ENCODE data around the gene MYH14. TPM values are rescaled to one million over a fixed set of nuclear protein-coding genes. Genes with fewer than 3 reads are reported as not detected.

Gene MYH14
- total and polyA plus RNA-seq, 2 of the 4 experiments (the other 2 are of a cell fraction) = not detected

GRCh38 chr19:50303558-50303957 lies 100.1 kb downstream of the MYH14 start:
- BruUV-seq (replicated peaks) = no TSS peak
- DNase-seq = no peak
- Histone ChIP-seq H4K8ac (ENCODE audit: low read depth in 2 of 2, low read length in 2 of 2) (no peak overlapping the region), H4K91ac (ENCODE audit: insufficient read depth, low read depth, low read length) (no peak overlapping the region), H2AK5ac (ENCODE audit: low read depth, low read length) (no peak overlapping the region), H3K4me2 (ENCODE audit: low read depth, low read length) (no peak overlapping the region), H3K9ac (ENCODE audit: low read depth, low read length) (no peak overlapping the region), H3K14ac (replicated peaks; ENCODE audit: low read depth, low read length) (no peak overlapping the region), H2BK20ac (ENCODE audit: low read depth, low read length) (no peak overlapping the region), H2AFZ (replicated peaks; ENCODE audit: low read length, poor library complexity) (no peak overlapping the region), H3K4me3 (ENCODE audit: insufficient read depth, low read depth, low read length) (no peak overlapping the region), H3K9me3 (ENCODE audit: control insufficient read depth, insufficient read depth, low read length) (peaks cover 5% of the 10 kb centered on the region; the same call in 1 of the 2 replicates), H3K79me1 (ENCODE audit: low read depth in 1 of 2, low read length in 2 of 2) (no peaks in the 10 kb centered on the region), H2BK120ac (ENCODE audit: low read depth, low read length) (no peak overlapping the region), H3K4me1 (ENCODE audit: control insufficient read depth, insufficient read depth, low read length) (no peaks in the 10 kb centered on the region; the same call in 1 of the 2 replicates), H3K18ac (ENCODE audit: low read depth, low read length) (no peak overlapping the region), H3K4ac (ENCODE audit: low read depth, low read length) (no peak overlapping the region), H2BK5ac (ENCODE audit: low read depth, low read length, poor library complexity, severe bottlenecking) (no peak overlapping the region), H4K5ac (ENCODE audit: low read depth, low read length) (no peak overlapping the region), H2BK15ac (ENCODE audit: low read depth, low read length) (no peak overlapping the region), H4K20me1 (ENCODE audit: insufficient read depth, low read length) (no peaks in the 10 kb centered on the region), H3K36me3 (ENCODE audit: control insufficient read depth, insufficient read depth, low read length) (no peaks in the 10 kb centered on the region), H2AK9ac (replicated peaks; ENCODE audit: low read depth, low read length, poor library complexity) (no peak overlapping the region), H3K27ac (ENCODE audit: insufficient read depth, low read length) (no peak overlapping the region), H3K56ac (ENCODE audit: extremely low read depth, insufficient read depth, low read length) (no peak overlapping the region), H3K23ac (ENCODE audit: low read depth, low read length) (no peak overlapping the region), H3K27me3 (ENCODE audit: control insufficient read depth, insufficient read depth, low read length) (0 out of 2 replicates have a peak, but pooled peaks cover 2% of the 10 kb centered on the region), H3K9me1 (ENCODE audit: insufficient read depth, low read length) (no peaks in the 10 kb centered on the region)
- in situ Hi-C loops (cut with MboI; ENCODE audit: low sequenced_read_pairs) (no loop called here), intact Hi-C loops (cut with micrococcal nuclease) (no loop called here), dilution Hi-C loops (cut with HindIII; ENCODE audit: low sequenced_read_pairs, unreplicated experiment) (no loop called here)
- ChIA-PET POLR2A (ENCODE audit: unreplicated experiment) (no interaction called here), CTCF (interaction anchor here (1.2 kb wide), 1 partner anchor 157 kb away, joined by 3 read pairs; no protein-coding TSS in a partner anchor)
- no peak for TF ChIP-seq MXI1 (IDR thresholded peaks at IDR 0.05; ENCODE audit: borderline replicate concordance, low read depth, low read length)
- no peak for ATAC-seq (ENCODE audit: low read depth)

All from IMR-90 (cell line).